Activated CD4-positive, alpha-beta T cell treated with anti-CD3 and anti-CD28 coated beads for 4 hours (primary cell): ENCODE results near the gene DLL4.

Experiments
- DNase-seq, 2 donors: peaks; one replicate each; pipeline ENCODE4 v3.0.0-alpha.2; 2020

Gene DLL4

GRCh38 chr15:40906991-40907802 lies 21.9 kb upstream of the DLL4 start:
- DNase-seq: peak; percentile 32 to 38

- no peak for DNase-seq
Observed at GRCh38 chr15:40908095-40908494, 21.0 kb upstream of the DLL4 start.

GRCh38 chr15:40909662-40910630 lies 19.2 kb upstream of the DLL4 start:
- DNase-seq: no peak

- DNase-seq: no peak
Observed at GRCh38 chr15:40911141-40911540, 18.0 kb upstream of the DLL4 start.

- no peak for DNase-seq
Observed at GRCh38 chr15:40911693-40912092, 17.4 kb upstream of the DLL4 start.

GRCh38 chr15:40912478-40912877 lies 16.7 kb upstream of the DLL4 start:
- DNase-seq: no peak

GRCh38 chr15:40914013-40914412 lies 15.1 kb upstream of the DLL4 start:
- no peak for DNase-seq

- DNase-seq: no peak
Observed at GRCh38 chr15:40914486-40914885, 14.7 kb upstream of the DLL4 start.

GRCh38 chr15:40915116-40915661 lies 14.0 kb upstream of the DLL4 start:
- no peak for DNase-seq

GRCh38 chr15:40915679-40916078 lies 13.5 kb upstream of the DLL4 start:
- DNase-seq: no peak

- no peak for DNase-seq
Observed at GRCh38 chr15:40917585-40917984, 11.6 kb upstream of the DLL4 start.

- no peak for DNase-seq
Observed at GRCh38 chr15:40918146-40918798, 10.9 kb upstream of the DLL4 start.

- no peak for DNase-seq
Observed at GRCh38 chr15:40918799-40919392, 10.2 kb upstream of the DLL4 start.

- no peak for DNase-seq
Observed at GRCh38 chr15:40921949-40922607, 7.1 kb upstream of the DLL4 start.

- DNase-seq: no peak
Observed at GRCh38 chr15:40922608-40923005, 6.5 kb upstream of the DLL4 start.

- DNase-seq: no peak
Observed at GRCh38 chr15:40923551-40923950, 5.6 kb upstream of the DLL4 start.

- DNase-seq: no peak
Observed at GRCh38 chr15:40925495-40925862, 3.7 kb upstream of the DLL4 start.

- no peak for DNase-seq
Observed at GRCh38 chr15:40925863-40926658, 3.1 kb upstream of the DLL4 start.

GRCh38 chr15:40926659-40927494 lies 2.3 kb upstream of the DLL4 start:
- DNase-seq: no peak

GRCh38 chr15:40927495-40927872 lies 1.7 kb upstream of the DLL4 start:
- DNase-seq: no peak
